Colonic mucosa (tissue), 4 donors: ENCODE measurements around the gene CARD19. TPM values are rescaled to one million over a fixed set of nuclear protein-coding genes. Genes with fewer than 3 reads are reported as not detected.

Experiments
- DNase-seq: peaks from one replicate; pipeline ENCODE4 v3.0.0-alpha.2; 2020
- H3K27ac ChIP-seq: fragments of 200-600 bp; one replicate; pipeline ENCODE4 v1.8.0; 2021
- H3K27me3 ChIP-seq: fragments of 200-600 bp; one replicate; pipeline ENCODE4 v1.8.0; 2021
- H3K36me3 ChIP-seq: fragments of 200-600 bp; one replicate; pipeline ENCODE4 v1.8.0; 2021
- H3K4me1 ChIP-seq: fragments of 200-600 bp; one replicate; pipeline ENCODE4 v1.8.0; 2021; ENCODE audit warnings: mild to moderate bottlenecking
- H3K4me3 ChIP-seq: fragments of 200-600 bp; one replicate; pipeline ENCODE4 v1.8.0; 2021
- H3K9ac ChIP-seq, 2 donors: one replicate each; pipeline ENCODE4 v1.7.0; 2013; ENCODE audit warnings: control low read depth in 2 of 2, low read depth in 2 of 2, low read length in 2 of 2
- H3K9me3 ChIP-seq: fragments of 200-600 bp; one replicate; pipeline ENCODE4 v1.8.0; 2021
- intact Hi-C: fragments of 100-400 bp; cut with DNase I; formaldehyde crosslinking; loops from one replicate; pipeline ENCODE4 v1.14.1; 2022
- total RNA-seq, 2 donors: library from RNA; stranded (reverse); fragmentation: NEBNext Ultra II Directional in 1 of 2; extraction: Animal tissue kit (Norgen Biotek cat#: 25700) in 1 of 2; gene quantifications; one replicate each; pipeline ENCODE4 v1.2.1, GENCODE V29; 2021
- TF ChIP-seq, protein P1 (sequence below): fragments of 200-600 bp; IDR thresholded peaks from one replicate; pipeline ENCODE4 v1.8.0; 2022; ENCODE audit warnings: antibody characterized with exemption, mild to moderate bottlenecking
- donor health status: healthy.
- donor health status: DM: no; HTN: no; CAD: no.
- donor health status: DM: no; HTN: no; CAD: no.

The CARD19 gene
- total RNA-seq, 2 donors from 2014 or later: 48.6 to 56.3 TPM

DNA sequence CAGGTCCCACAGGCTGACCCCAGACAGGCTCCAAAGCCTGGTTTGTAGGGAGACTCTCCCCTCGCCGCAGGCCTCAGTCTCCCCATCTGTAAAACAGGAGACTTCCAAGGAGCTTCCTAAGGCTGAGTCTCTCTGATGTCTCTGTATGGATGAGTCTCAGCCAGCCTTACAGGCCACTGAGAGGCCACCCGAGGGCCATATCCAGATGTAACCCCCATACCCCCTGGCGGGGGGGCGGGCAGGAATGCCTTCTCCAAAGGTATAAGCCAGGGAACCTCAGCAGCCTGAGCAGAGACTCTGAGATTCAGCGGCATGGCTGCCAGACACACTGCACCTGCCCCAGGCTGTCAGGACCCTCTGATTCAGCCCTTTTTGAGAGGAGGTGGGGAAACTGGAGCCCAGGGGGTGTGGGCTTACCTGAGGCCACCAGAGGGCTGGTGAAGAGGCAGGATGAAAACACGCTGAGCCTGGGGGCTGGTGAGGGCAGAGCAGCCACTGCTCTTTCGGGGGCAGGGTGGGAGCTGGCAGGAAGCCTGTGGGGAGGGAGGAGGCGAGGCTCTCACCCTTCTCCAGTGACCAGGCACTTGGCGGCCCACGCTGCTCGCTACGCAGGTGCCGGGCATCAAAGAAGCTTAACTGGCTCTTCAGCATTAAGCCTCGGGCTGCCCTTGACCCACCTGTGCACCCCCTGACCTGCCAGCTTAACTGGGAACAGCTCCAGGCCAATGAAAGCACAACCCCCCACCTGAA lies 43.1 kb upstream of the CARD19 start:
- DNase-seq: no peak
- Histone ChIP-seq H3K4me3 (no peak overlapping the region), H3K27ac (no peak overlapping the region), H3K4me1 (no peaks in the 10 kb centered on the region), H3K36me3 (no peaks in the 10 kb centered on the region), H3K27me3 (no peaks in the 10 kb centered on the region), H3K9ac (no peak overlapping the region), H3K9me3 (no peaks in the 10 kb centered on the region)
- intact Hi-C loops: no loop called here
- TF ChIP-seq, protein P1, sequence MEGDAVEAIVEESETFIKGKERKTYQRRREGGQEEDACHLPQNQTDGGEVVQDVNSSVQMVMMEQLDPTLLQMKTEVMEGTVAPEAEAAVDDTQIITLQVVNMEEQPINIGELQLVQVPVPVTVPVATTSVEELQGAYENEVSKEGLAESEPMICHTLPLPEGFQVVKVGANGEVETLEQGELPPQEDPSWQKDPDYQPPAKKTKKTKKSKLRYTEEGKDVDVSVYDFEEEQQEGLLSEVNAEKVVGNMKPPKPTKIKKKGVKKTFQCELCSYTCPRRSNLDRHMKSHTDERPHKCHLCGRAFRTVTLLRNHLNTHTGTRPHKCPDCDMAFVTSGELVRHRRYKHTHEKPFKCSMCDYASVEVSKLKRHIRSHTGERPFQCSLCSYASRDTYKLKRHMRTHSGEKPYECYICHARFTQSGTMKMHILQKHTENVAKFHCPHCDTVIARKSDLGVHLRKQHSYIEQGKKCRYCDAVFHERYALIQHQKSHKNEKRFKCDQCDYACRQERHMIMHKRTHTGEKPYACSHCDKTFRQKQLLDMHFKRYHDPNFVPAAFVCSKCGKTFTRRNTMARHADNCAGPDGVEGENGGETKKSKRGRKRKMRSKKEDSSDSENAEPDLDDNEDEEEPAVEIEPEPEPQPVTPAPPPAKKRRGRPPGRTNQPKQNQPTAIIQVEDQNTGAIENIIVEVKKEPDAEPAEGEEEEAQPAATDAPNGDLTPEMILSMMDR: no peak

DNA sequence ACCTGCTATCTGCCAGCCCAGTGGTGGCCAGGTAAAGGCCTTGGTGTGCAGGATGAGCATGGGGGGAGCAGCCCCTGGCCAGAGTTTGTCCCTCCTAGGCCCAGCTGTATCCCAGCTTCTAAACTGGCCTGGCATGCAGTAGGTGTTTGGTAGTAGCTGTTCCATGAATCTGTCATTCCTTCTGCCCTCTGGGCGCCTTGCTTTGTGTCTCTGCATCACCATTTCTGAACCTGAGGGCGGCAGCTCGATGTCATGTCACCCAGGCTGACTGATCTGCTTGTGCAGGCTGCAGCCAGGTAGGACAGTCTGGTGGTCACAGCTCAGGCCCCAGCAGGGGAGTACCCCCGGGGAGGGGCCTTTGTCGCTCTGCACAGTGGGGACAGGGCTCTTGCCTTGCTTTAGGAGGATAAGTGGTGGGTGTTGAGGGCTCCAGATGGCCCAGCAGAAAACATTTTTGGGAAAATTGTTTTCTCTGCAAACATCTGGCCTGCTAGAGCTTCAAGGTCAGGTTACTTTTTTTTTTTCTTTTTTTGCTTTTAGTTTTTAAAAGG lies 42.2 kb upstream of the CARD19 start:
- H3K36me3 ChIP-seq: no peaks in the 10 kb centered on the region
- no peaks in the 10 kb centered on the region for H3K27me3 ChIP-seq
- intact Hi-C loops: no loop called here
- H3K27ac ChIP-seq: no peak overlapping the region
- H3K4me1 ChIP-seq: no peaks in the 10 kb centered on the region
- no peak overlapping the region for H3K9ac ChIP-seq
- TF ChIP-seq, protein P1: no peak
- H3K4me3 ChIP-seq: no peak overlapping the region
- DNase-seq: no peak
- no peaks in the 10 kb centered on the region for H3K9me3 ChIP-seq

DNA sequence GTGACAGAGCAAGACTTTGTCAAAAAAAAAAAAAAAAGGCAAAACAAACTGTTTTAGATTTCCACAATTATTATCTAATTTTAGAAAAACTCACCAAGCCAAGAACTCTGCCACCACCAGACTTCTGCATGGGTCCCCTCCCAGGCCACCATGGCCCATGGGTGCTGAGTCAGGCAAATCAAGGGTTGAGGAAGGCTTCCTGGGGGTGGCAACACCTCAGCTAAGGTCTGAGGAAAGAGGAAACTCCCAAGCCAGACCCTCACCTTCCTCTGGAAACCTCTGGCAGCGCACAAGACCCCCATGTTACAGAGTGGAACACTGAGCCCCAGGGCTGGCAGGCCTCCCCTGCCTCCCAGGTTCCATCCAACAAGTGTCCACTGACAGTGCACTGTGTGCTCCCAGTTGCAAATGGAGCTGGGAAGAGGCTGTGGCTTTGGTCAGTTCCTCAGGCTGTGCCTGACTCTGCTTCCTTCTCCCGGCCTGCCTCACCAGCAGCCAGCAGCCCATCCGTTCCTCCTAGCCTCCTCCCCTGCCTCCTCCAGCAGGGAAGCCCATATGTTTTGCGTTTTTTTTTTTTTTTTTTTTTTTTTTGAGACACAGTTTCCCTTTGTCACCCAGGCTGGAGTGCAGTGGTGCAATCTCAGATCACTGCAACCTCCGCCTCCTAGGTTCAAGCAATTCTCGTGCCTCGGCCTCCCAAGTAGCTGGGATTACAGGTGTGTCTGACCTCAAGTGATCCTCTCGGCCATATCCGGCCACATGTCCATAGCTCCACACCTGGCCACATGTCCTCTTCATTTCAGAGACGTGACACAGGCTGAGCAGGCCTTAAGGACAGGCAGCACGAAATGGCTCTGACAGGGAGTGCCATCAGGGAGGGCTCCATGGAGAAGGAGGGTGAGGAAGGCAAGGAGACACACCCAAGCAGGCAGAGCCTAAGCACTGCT lies 41.0 kb upstream of the CARD19 start:
- Histone ChIP-seq H3K4me1 (no peaks in the 10 kb centered on the region), H3K9me3 (no peaks in the 10 kb centered on the region), H3K27me3 (no peaks in the 10 kb centered on the region), H3K4me3 (no peak overlapping the region), H3K27ac (no peak overlapping the region), H3K9ac (no peak overlapping the region), H3K36me3 (no peaks in the 10 kb centered on the region)
- TF ChIP-seq, protein P1: no peak
- intact Hi-C loops: no loop called here
- DNase-seq: no peak

DNA sequence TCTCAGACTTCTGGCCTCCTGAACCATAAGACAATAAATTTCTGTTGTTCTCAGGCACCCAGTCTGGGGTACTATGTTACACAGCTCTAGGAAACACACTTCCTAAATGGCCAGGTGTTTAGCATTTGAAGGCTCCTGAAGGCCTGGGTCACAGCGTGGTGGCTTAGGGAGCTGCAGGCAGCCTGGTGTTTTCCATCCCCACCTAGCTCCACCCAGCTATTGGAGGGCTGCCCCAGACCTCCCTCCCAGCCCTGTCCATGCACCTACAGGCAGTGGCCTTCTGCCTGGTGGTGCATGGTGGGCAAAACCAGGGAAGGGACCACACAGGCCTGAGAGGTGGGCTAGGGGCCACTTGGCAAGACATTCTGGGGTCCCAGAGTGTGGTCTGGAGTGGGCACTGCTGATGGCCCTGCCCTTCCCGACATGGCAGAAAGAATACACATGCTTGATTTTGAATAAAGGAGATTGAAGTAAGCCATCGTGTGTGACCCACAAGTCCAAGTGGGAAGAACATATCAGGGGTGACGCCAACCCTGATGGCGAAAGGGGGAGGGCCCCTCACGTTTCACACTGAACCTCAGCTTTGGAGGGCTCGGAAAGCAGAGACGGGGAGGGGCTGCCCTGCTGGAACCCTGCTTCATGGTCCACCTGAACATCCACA lies 38.8 kb upstream of the CARD19 start:
- intact Hi-C loops: no loop called here
- no peaks in the 10 kb centered on the region for H3K36me3 ChIP-seq
- H3K4me3 ChIP-seq: no peak overlapping the region
- no peaks in the 10 kb centered on the region for H3K27me3 ChIP-seq
- H3K4me1 ChIP-seq: peaks cover 4% of the 10 kb centered on the region
- no peak for DNase-seq
- TF ChIP-seq, protein P1: no peak
- no peak overlapping the region for H3K27ac ChIP-seq
- no peaks in the 10 kb centered on the region for H3K9me3 ChIP-seq
- no peak overlapping the region for H3K9ac ChIP-seq

DNA sequence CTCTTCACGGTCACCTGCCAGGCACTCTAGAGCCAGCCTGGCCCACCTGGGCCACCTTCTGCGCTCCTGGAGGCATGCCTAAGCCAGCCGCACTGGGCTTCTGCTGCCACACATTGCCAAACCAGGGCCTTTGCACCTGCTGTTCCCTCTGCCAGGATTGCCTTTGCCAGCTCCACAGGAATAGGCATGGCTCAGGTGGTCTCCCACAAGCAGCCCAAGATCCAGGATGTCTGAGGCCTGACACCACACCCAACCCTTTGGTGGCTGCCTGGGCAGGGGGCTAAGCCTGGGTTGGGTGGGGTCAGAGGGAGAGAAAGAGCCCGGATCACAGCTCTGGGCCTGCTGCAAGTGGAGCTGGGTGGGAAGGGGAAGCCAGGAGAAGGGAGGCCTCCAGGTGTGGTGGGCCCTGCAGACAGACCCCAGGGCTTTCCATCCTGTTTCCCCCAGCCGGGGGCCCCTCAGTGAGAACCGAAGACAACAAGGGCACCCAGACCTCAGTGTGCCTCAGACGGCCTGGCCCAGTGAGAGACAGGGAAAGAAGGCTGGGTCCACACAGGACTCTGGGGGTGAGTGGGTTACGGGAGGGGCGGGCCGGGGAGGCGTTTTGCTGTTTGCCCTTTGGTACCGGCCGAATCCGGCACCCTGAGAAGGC lies 38.2 kb upstream of the CARD19 start:
- Histone ChIP-seq H3K36me3 (no peaks in the 10 kb centered on the region), H3K9ac (no peak overlapping the region), H3K9me3 (no peaks in the 10 kb centered on the region), H3K27ac (no peak overlapping the region), H3K4me1 (peaks cover 6% of the 10 kb centered on the region), H3K4me3 (no peak overlapping the region), H3K27me3 (no peaks in the 10 kb centered on the region)
- DNase-seq: no peak
- TF ChIP-seq, protein P1: no peak
- intact Hi-C loops: no loop called here
